ENCODE results near the gene NEDD8. TPM values are rescaled to one million over a fixed set of nuclear protein-coding genes. Genes with fewer than 3 reads are reported as not detected.

NEDD8 gene
- total and polyA plus RNA-seq, 2 donors (not counting 1 experiment from before 2014, with no cell fraction given): 145 to 441 TPM

- no peak for TF ChIP-seq CTCF (conservative IDR thresholded peaks at IDR 0.05 in 1 of 2, IDR thresholded peaks at IDR 0.05 in 1 of 2; ENCODE audit: low read depth in 1 of 2, low read length in 2 of 2)
- TF ChIP-seq EZH2 (IDR thresholded peaks at IDR 0.05; ENCODE audit: low read length, missing control alignments): no peak
- no peaks in the 10 kb centered on the region for H3K36me3 ChIP-seq (ENCODE audit: control insufficient read depth, insufficient read depth, low read length)
- DNase-seq (ENCODE audit: low read depth in 2 of 2): no peak
- no peaks in the 10 kb centered on the region for H3K27me3 ChIP-seq (ENCODE audit: control insufficient read depth, insufficient read depth, low read length)
- H3K27ac ChIP-seq (ENCODE audit: insufficient read depth, low read length): no peak overlapping the region
- H4K20me1 ChIP-seq (ENCODE audit: control insufficient read depth, extremely low read depth, insufficient read depth, low read length): no peaks in the 10 kb centered on the region
- H3K4me2 ChIP-seq (ENCODE audit: extremely low read depth, insufficient read depth, low read length): no peak overlapping the region
- H2AFZ ChIP-seq (ENCODE audit: low read length): no peak overlapping the region
- no peaks in the 10 kb centered on the region for H3K79me2 ChIP-seq (ENCODE audit: control insufficient read depth, insufficient read depth, low read length)
- H3K4me3 ChIP-seq (replicated peaks in 1 of 4; ENCODE audit: control extremely low read depth in 1 of 4, insufficient read depth in 1 of 4, low read depth in 3 of 4, low read length in 4 of 4): no peak overlapping the region
- no peak overlapping the region for H3K9ac ChIP-seq (ENCODE audit: insufficient read depth, low read length)
- no peaks in the 10 kb centered on the region for H3K9me3 ChIP-seq (ENCODE audit: control insufficient read depth, insufficient read depth, low read depth, low read length)
- H3K4me1 ChIP-seq (ENCODE audit: control insufficient read depth, extremely low read depth, insufficient read depth, low read length): no peaks in the 10 kb centered on the region
Measured at GRCh38 chr14:24258119-24258518, 26.0 kb upstream of the NEDD8 start.

- H3K27me3 ChIP-seq (ENCODE audit: control insufficient read depth, insufficient read depth, low read length): no peaks in the 10 kb centered on the region
Measured at GRCh38 chr14:24256960-24257359, 24.8 kb upstream of the NEDD8 start.

GRCh38 chr14:24255931-24256711 is 24.0 kb upstream of the NEDD8 start:
- Histone ChIP-seq H4K20me1 (ENCODE audit: control insufficient read depth, extremely low read depth, insufficient read depth, low read length) (no peaks in the 10 kb centered on the region), H3K4me1 (ENCODE audit: control insufficient read depth, extremely low read depth, insufficient read depth, low read length) (no peaks in the 10 kb centered on the region), H3K27me3 (ENCODE audit: control insufficient read depth, insufficient read depth, low read length) (no peaks in the 10 kb centered on the region), H3K4me2 (ENCODE audit: extremely low read depth, insufficient read depth, low read length) (no peak overlapping the region), H3K27ac (ENCODE audit: insufficient read depth, low read length) (no peak overlapping the region), H3K36me3 (ENCODE audit: control insufficient read depth, insufficient read depth, low read length) (no peaks in the 10 kb centered on the region), H3K9me3 (ENCODE audit: control insufficient read depth, insufficient read depth, low read depth, low read length) (no peaks in the 10 kb centered on the region), H2AFZ (ENCODE audit: low read length) (no peak overlapping the region), H3K9ac (ENCODE audit: insufficient read depth, low read length) (no peak overlapping the region), H3K4me3 (replicated peaks in 1 of 4; ENCODE audit: control extremely low read depth in 1 of 4, insufficient read depth in 1 of 4, low read depth in 3 of 4, low read length in 4 of 4) (no peak overlapping the region), H3K79me2 (ENCODE audit: control insufficient read depth, insufficient read depth, low read length) (no peaks in the 10 kb centered on the region)
- no peak for DNase-seq (ENCODE audit: low read depth in 2 of 2)
- TF ChIP-seq EZH2 (IDR thresholded peaks at IDR 0.05; ENCODE audit: low read length, missing control alignments) (no peak), CTCF (conservative IDR thresholded peaks at IDR 0.05 in 1 of 2, IDR thresholded peaks at IDR 0.05 in 1 of 2; ENCODE audit: low read depth in 1 of 2, low read length in 2 of 2) (no peak)

More at GRCh38 chr14:24256960-24257359, 24.8 kb upstream of the NEDD8 start:
- no peak overlapping the region for H3K4me2 ChIP-seq (ENCODE audit: extremely low read depth, insufficient read depth, low read length)
- H3K4me1 ChIP-seq (ENCODE audit: control insufficient read depth, extremely low read depth, insufficient read depth, low read length): no peaks in the 10 kb centered on the region
- no peak overlapping the region for H3K4me3 ChIP-seq (replicated peaks in 1 of 4; ENCODE audit: control extremely low read depth in 1 of 4, insufficient read depth in 1 of 4, low read depth in 3 of 4, low read length in 4 of 4)
- DNase-seq (ENCODE audit: low read depth in 2 of 2): no peak
- H3K79me2 ChIP-seq (ENCODE audit: control insufficient read depth, insufficient read depth, low read length): no peaks in the 10 kb centered on the region
- TF ChIP-seq CTCF (conservative IDR thresholded peaks at IDR 0.05 in 1 of 2, IDR thresholded peaks at IDR 0.05 in 1 of 2; ENCODE audit: low read depth in 1 of 2, low read length in 2 of 2) (no peak), EZH2 (IDR thresholded peaks at IDR 0.05; ENCODE audit: low read length, missing control alignments) (no peak)
- H4K20me1 ChIP-seq (ENCODE audit: control insufficient read depth, extremely low read depth, insufficient read depth, low read length): no peaks in the 10 kb centered on the region
- H3K9ac ChIP-seq (ENCODE audit: insufficient read depth, low read length): no peak overlapping the region
- H2AFZ ChIP-seq (ENCODE audit: low read length): no peak overlapping the region
- no peaks in the 10 kb centered on the region for H3K36me3 ChIP-seq (ENCODE audit: control insufficient read depth, insufficient read depth, low read length)
- no peak overlapping the region for H3K27ac ChIP-seq (ENCODE audit: insufficient read depth, low read length)
- no peaks in the 10 kb centered on the region for H3K9me3 ChIP-seq (ENCODE audit: control insufficient read depth, insufficient read depth, low read depth, low read length)

All from fibroblast of lung (primary cell).